Coronary artery (tissue), 2 donors: Measurements from ENCODE around the gene GSTO1.
A peak's percentile ranks its signal among the peaks of the same experiment; 100 is the strongest.

Experiments used
- DNase-seq: peaks from one replicate; pipeline ENCODE4 v3.0.0-alpha.2; 2017; ENCODE audit warnings: low spot score
- H3K27ac ChIP-seq, 2 donors: fragments of 200-600 bp; sonication (generic); one replicate each; pipeline ENCODE4 v1.5.1; 2016 to 2019
- H3K4me3 ChIP-seq: fragments of 200-600 bp; sonication (generic); 2 replicates; pipeline ENCODE4 v1.5.1; 2016; ENCODE audit warnings: mild to moderate bottlenecking, moderate library complexity
- TF ChIP-seq, protein P1 (sequence below): fragments of 200-600 bp; sonication (generic); IDR thresholded peaks from one replicate; pipeline ENCODE4 v1.5.1; 2019; ENCODE audit warnings: antibody characterized with exemption

The GSTO1 gene

DNA sequence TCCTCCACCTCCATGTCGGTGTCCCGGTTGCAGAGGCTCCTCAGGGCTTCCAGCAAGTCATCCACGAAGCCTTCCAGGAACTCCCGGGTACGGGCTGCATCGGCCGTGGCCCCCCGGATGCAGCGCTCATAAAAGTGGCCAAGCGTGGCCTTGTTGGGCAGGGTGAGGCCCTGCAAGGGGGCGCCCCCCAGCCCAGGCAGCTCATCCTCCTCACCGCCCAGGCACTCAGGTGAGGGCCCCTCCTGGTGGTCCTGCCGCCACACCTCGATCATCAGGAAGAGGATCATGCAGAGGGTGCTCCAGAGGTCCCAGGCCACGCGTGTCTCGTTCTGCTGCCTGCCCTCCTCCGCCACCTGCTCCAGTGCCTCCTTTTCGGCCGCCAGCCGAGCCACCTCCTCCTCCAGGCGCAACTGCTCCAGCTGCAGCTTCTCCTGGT, 60.8 kb downstream of the GSTO1 start:
- H3K4me3 ChIP-seq, result no peak overlapping the region
- peak overlapping the region in 1 of 2 donors; percentile 10 for H3K27ac ChIP-seq
- TF ChIP-seq, protein P1, sequence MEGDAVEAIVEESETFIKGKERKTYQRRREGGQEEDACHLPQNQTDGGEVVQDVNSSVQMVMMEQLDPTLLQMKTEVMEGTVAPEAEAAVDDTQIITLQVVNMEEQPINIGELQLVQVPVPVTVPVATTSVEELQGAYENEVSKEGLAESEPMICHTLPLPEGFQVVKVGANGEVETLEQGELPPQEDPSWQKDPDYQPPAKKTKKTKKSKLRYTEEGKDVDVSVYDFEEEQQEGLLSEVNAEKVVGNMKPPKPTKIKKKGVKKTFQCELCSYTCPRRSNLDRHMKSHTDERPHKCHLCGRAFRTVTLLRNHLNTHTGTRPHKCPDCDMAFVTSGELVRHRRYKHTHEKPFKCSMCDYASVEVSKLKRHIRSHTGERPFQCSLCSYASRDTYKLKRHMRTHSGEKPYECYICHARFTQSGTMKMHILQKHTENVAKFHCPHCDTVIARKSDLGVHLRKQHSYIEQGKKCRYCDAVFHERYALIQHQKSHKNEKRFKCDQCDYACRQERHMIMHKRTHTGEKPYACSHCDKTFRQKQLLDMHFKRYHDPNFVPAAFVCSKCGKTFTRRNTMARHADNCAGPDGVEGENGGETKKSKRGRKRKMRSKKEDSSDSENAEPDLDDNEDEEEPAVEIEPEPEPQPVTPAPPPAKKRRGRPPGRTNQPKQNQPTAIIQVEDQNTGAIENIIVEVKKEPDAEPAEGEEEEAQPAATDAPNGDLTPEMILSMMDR, result no peak
- no peak for DNase-seq

DNA sequence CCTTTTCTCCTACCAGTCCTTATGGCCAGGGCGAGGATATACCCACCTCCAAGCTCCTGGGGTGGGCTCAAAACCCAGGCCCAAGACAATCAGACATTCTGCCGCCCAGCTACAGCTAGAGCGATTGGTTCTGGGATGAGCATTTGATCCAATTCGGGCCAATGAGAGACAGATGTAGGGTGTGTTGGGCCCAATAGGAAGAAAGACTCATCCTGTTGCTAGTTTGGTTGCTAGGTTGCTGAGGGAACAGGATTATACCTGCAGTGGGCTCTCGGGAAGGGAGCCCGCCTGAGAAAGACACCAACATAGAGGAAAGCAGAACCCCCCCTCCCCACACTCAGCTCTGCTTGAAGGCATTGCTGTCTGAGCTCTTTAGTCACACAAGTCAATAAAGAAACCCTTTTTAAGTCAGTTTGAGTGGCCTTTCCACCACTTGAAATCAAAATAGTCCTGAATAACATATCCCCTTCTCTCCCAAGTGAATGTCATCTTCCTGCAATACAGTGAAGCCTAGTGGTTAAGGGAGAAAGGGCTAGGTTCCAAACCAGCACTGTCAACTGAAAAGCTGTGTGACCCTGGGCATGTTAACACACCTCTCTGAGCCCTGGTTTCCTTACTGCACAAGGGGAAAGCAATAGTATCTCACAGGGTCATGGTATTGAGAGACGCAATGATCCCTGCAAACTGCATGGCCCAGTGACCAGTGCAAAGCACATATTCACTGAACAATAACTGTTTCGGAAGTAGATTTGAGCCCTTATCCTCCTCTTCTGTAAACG, 61.8 kb downstream of the GSTO1 start:
- DNase-seq, result no peak
- Histone ChIP-seq H3K4me3 (no peak overlapping the region), H3K27ac (peak overlapping the region; percentile 38 to 74)
- TF ChIP-seq, protein P1, result no peak
